GM18870 (cell line): Measurements from ENCODE around the gene SWI5.

Source experiments
- ATAC-seq: cut with Tn5 transposase; IDR thresholded peaks from one replicate; pipeline ENCODE4 v1.9.1; 2021; ENCODE audit warnings: moderate library complexity; ENCODE audit not compliant: unreplicated experiment

SWI5 gene

GRCh38 chr9:128314697-128315096 is 38.6 kb downstream of the SWI5 start:
- ATAC-seq = no peak

GRCh38 chr9:128316421-128316820 is 40.3 kb downstream of the SWI5 start:
- ATAC-seq = no peak

GRCh38 chr9:128317629-128318028 is 41.6 kb downstream of the SWI5 start:
- ATAC-seq = no peak

- no peak for ATAC-seq
Measured at GRCh38 chr9:128321343-128321742, 45.3 kb downstream of the SWI5 start.

- no peak for ATAC-seq
Measured at GRCh38 chr9:128321879-128322403, 45.9 kb downstream of the SWI5 start.

- ATAC-seq = peak; percentile 69
Measured at GRCh38 chr9:128322404-128323211, 46.5 kb downstream of the SWI5 start, which contains the start of the genes COQ4 and TRUB2. TSS of gene COQ4 (plus strand) at chr9:128322839. CDS start at chr9:128322859, 20 bp downstream. TSS of gene TRUB2 (minus strand) at chr9:128322447. CDS start at chr9:128322408, 39 bp downstream.

GRCh38 chr9:128323212-128323730 is 47.2 kb downstream of the SWI5 start:
- ATAC-seq = no peak

GRCh38 chr9:128323791-128324190 is 47.7 kb downstream of the SWI5 start:
- ATAC-seq = no peak

- ATAC-seq = no peak
Measured at GRCh38 chr9:128324401-128324800, 48.3 kb downstream of the SWI5 start.

GRCh38 chr9:128325629-128326028 is 49.6 kb downstream of the SWI5 start:
- no peak for ATAC-seq

GRCh38 chr9:128333451-128333869 is 57.4 kb downstream of the SWI5 start:
- ATAC-seq = no peak

- ATAC-seq = no peak
Measured at GRCh38 chr9:128335161-128335560, 59.1 kb downstream of the SWI5 start.

GRCh38 chr9:128335914-128336313 is 59.8 kb downstream of the SWI5 start:
- ATAC-seq = no peak

GRCh38 chr9:128337936-128338335 is 61.9 kb downstream of the SWI5 start:
- no peak for ATAC-seq
